HL-60 (cell line): ENCODE results near the gene COBLL1.

Source experiments
- CTCF ChIP-seq: IDR thresholded peaks from one replicate; pipeline ENCODE4 v1.5.1; 2011; ENCODE audit warnings: low read length, control low read depth, inconsistent platforms; ENCODE audit not compliant: insufficient read depth
- POLR2AphosphoS5 ChIP-seq: IDR thresholded peaks from 2 replicates; pipeline ENCODE4 v1.6.1; 2012; ENCODE audit warnings: low read depth

GRCh38 chr2:164746713-164747112 is 94.9 kb downstream of the COBLL1 start:
- no peak for TF ChIP-seq CTCF
- no peak for TF ChIP-seq POLR2AphosphoS5
